SU-DHL-6 (cell line): Measurements from ENCODE around the gene FSTL1.

ENCODE experiments used
- H2AFZ ChIP-seq: fragments of 200-600 bp; sonication (generic); 2 replicates; pipeline ENCODE4 v1.6.1; 2014; ENCODE audit warnings: low read depth, mild to moderate bottlenecking, moderate library complexity, mixed read lengths, antibody characterized with exemption, low read length; ENCODE audit not compliant: severe bottlenecking
- H3F3A ChIP-seq: fragments of 200-600 bp; shearing (Covaris generic); 2 replicates; pipeline ENCODE4 v1.6.0; 2016; ENCODE audit warnings: antibody characterized with exemption, mild to moderate bottlenecking; ENCODE audit not compliant: insufficient read depth
- H3K27ac ChIP-seq: fragments of 200-600 bp; sonication (generic); 2 replicates; pipeline ENCODE4 v1.5.1; 2016; ENCODE audit warnings: low read depth, mild to moderate bottlenecking, low read length, moderate library complexity, mixed read lengths
- H3K27me3 ChIP-seq: fragments of 200-600 bp; sonication (generic), shearing (Covaris generic); 2 replicates; pipeline ENCODE4 v1.6.0; 2014; ENCODE audit warnings: mild to moderate bottlenecking, low read length
- H3K36me3 ChIP-seq: fragments of 200-600 bp; sonication (generic); 2 replicates; pipeline ENCODE4 v1.6.1; 2014; ENCODE audit warnings: mild to moderate bottlenecking, low read length, mixed read lengths
- H3K4me2 ChIP-seq: fragments of 300-600, 200-600 bp; shearing (Covaris generic), sonication (generic); 2 replicates; pipeline ENCODE4 v1.6.0; 2014; ENCODE audit warnings: low read length, low read depth, mild to moderate bottlenecking; ENCODE audit not compliant: poor library complexity, severe bottlenecking
- H3K4me3 ChIP-seq: fragments of 200-600 bp; sonication (generic); 2 replicates; pipeline ENCODE4 v1.5.1; 2014; ENCODE audit warnings: antibody characterized with exemption, low read length, mild to moderate bottlenecking, mixed read lengths; ENCODE audit not compliant: insufficient read depth, poor library complexity, severe bottlenecking
- H3K79me2 ChIP-seq: fragments of 200-600 bp; sonication (generic); 2 replicates; pipeline ENCODE4 v1.6.1; 2014; ENCODE audit warnings: mild to moderate bottlenecking, low read length, moderate library complexity; ENCODE audit not compliant: insufficient read depth
- H3K9ac ChIP-seq: fragments of 200-600 bp; sonication (generic); 2 replicates; pipeline ENCODE4 v1.7.0; 2014; ENCODE audit warnings: mild to moderate bottlenecking, low read length
- H3K9me2 ChIP-seq: fragments of 200-600 bp; sonication (generic); replicated peaks from 2 replicates; pipeline ENCODE4 v1.6.1; 2014; ENCODE audit warnings: low read length; ENCODE audit not compliant: insufficient read depth
- H3K9me3 ChIP-seq: fragments of 200-600 bp; sonication (generic); 2 replicates; pipeline ENCODE4 v1.6.1; 2014; ENCODE audit warnings: low read length, mixed read lengths; ENCODE audit not compliant: insufficient read depth
- H4K20me1 ChIP-seq: fragments of 200-600 bp; sonication (generic); 2 replicates; pipeline ENCODE4 v1.6.1; 2014; ENCODE audit warnings: low read depth, mild to moderate bottlenecking, antibody characterized with exemption, low read length, moderate library complexity, mixed read lengths
- EZH2phosphoT487 ChIP-seq: fragments of 200-600 bp; sonication (generic), shearing (Covaris generic); conservative IDR thresholded peaks from 2 replicates; pipeline ENCODE4 v1.6.1; 2018; ENCODE audit warnings: mild to moderate bottlenecking, antibody characterized with exemption, low read length, moderate library complexity, mixed read lengths
- TF ChIP-seq, protein P1 (sequence below): fragments of 200-600 bp; sonication (generic); IDR thresholded peaks from one replicate; pipeline ENCODE4 v1.5.1; 2017; ENCODE audit warnings: antibody characterized with exemption, mild to moderate bottlenecking, low read length, moderate library complexity; ENCODE audit not compliant: insufficient read depth, poor library complexity, severe bottlenecking

The FSTL1 gene

DNA sequence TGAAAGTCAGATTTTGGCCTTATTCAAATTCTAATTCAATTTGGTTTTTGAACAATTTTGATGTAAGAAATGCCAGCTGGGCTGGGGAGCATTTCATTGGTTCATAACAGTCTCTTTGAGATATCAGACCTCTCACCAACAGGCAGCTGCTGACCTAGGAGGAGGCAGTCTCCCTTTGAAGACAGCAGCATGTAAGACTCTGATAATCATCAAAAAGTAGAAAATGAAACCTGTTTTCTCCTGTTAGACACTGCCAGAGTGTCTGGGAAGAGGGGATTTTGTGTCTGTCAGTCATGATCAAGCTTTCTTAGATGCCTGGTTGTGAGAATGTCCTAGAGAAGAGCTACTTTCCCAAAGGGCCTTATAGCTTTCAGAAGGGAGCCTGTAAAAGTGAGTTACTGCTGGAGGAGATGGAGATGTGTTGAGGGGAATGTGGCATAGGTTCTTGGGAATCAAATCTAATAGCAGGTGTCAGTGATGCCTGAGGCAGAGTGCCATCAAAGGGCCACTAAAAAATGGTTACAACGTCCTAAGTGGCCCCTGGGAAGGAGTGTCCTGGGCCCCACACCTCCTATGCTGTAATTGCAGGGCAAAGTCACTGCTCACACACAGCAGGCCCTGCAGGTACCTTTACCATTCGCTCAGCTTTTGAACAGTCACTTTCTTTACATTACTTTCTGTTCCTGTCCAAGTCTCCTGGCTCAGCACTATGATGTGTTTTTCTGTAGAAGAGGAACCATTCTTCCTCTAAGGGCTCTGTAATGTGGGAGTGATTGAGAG lies 43.1 kb downstream of the FSTL1 start:
- H3K9me2 ChIP-seq, result no peaks in the 10 kb centered on the region
- TF ChIP-seq, protein P1, sequence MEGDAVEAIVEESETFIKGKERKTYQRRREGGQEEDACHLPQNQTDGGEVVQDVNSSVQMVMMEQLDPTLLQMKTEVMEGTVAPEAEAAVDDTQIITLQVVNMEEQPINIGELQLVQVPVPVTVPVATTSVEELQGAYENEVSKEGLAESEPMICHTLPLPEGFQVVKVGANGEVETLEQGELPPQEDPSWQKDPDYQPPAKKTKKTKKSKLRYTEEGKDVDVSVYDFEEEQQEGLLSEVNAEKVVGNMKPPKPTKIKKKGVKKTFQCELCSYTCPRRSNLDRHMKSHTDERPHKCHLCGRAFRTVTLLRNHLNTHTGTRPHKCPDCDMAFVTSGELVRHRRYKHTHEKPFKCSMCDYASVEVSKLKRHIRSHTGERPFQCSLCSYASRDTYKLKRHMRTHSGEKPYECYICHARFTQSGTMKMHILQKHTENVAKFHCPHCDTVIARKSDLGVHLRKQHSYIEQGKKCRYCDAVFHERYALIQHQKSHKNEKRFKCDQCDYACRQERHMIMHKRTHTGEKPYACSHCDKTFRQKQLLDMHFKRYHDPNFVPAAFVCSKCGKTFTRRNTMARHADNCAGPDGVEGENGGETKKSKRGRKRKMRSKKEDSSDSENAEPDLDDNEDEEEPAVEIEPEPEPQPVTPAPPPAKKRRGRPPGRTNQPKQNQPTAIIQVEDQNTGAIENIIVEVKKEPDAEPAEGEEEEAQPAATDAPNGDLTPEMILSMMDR, result no peak
- TF ChIP-seq EZH2phosphoT487, result no peak
- H3K27ac ChIP-seq, result no peak overlapping the region
- H4K20me1 ChIP-seq, result no peaks in the 10 kb centered on the region
- no peaks in the 10 kb centered on the region for H3K9me3 ChIP-seq
- H3K36me3 ChIP-seq, result no peaks in the 10 kb centered on the region
- H3K27me3 ChIP-seq, result no peaks in the 10 kb centered on the region
- H3K4me2 ChIP-seq, result no peak overlapping the region
- H3K4me3 ChIP-seq, result no peak overlapping the region
- H3F3A ChIP-seq, result no peaks in the 10 kb centered on the region
- no peak overlapping the region for H2AFZ ChIP-seq
- no peaks in the 10 kb centered on the region for H3K79me2 ChIP-seq
- H3K9ac ChIP-seq, result no peak overlapping the region

DNA sequence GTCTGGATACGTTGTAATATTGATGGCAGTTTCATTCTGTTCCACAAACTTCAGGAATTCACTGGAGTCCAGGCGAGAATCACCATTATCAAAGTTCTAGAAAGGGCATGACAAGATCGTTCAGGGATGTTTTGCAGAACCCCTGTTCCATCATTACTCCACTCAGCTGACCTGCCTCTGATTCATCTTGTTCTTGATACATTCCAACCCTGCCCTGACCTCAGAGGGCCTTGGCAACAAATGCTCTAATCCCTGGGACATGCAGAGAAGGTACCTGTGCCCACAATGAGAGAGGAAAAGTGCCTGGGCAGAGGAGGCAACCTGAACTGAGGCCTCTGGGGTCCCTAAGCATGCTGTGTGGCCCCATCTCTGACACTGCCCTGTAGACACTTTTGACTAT lies 45.9 kb downstream of the FSTL1 start:
- no peaks in the 10 kb centered on the region for H3K9me2 ChIP-seq
- no peaks in the 10 kb centered on the region for H3K27me3 ChIP-seq
- H4K20me1 ChIP-seq, result no peaks in the 10 kb centered on the region
- no peaks in the 10 kb centered on the region for H3K36me3 ChIP-seq
- no peak for TF ChIP-seq EZH2phosphoT487
- TF ChIP-seq, protein P1, result no peak
- H3K79me2 ChIP-seq, result no peaks in the 10 kb centered on the region
- H3K4me3 ChIP-seq, result no peak overlapping the region
- H2AFZ ChIP-seq, result no peak overlapping the region
- H3F3A ChIP-seq, result no peaks in the 10 kb centered on the region
- no peak overlapping the region for H3K27ac ChIP-seq
- no peak overlapping the region for H3K4me2 ChIP-seq
- H3K9ac ChIP-seq, result no peak overlapping the region
- H3K9me3 ChIP-seq, result no peaks in the 10 kb centered on the region

DNA sequence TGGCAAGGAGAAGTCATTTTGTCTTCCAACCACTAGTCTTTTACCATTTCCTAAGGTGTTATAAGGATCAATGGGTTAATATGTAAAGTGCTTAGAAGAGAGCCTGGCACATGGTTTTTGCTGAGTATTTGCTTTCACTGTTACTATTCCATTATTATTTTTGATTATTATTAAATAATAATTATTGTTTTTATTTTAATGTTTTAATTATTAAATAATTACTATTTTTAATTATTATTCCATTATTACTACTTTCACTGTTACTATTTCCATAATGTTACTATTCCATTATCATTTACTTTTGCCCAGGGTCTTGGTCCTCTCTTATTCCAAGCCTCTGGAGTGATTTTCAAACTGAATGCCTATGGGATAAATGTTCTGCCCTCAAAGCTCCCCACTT lies 48.5 kb downstream of the FSTL1 start:
- Histone ChIP-seq H3F3A (no peaks in the 10 kb centered on the region), H3K4me3 (no peak overlapping the region), H3K79me2 (no peaks in the 10 kb centered on the region), H3K9me3 (no peaks in the 10 kb centered on the region), H3K27me3 (no peaks in the 10 kb centered on the region), H3K9ac (no peak overlapping the region), H3K36me3 (no peaks in the 10 kb centered on the region), H3K9me2 (no peaks in the 10 kb centered on the region), H3K4me2 (no peak overlapping the region), H2AFZ (no peak overlapping the region), H4K20me1 (no peaks in the 10 kb centered on the region), H3K27ac (no peak overlapping the region)
- TF ChIP-seq EZH2phosphoT487, result no peak
- TF ChIP-seq, protein P1, result no peak
